ES-I3 (cell line): ENCODE data around the gene KCTD7.
"Not testable (repeated sequence)": the region's sequence is repeated elsewhere in the genome, so short reads cannot be mapped to it uniquely, and the experiment has no call there.

Experiments used
- H3K36me3 ChIP-seq: 2 replicates; pipeline ENCODE4 v1.6.1; 2013; ENCODE audit warnings: mild to moderate bottlenecking, low read length, control low read depth, moderate library complexity; ENCODE audit not compliant: insufficient read depth
- H3K4me1 ChIP-seq: 2 replicates; pipeline ENCODE4 v1.6.1; 2013; ENCODE audit warnings: mild to moderate bottlenecking, control low read depth, low read length; ENCODE audit not compliant: insufficient read depth
- H3K9ac ChIP-seq: 2 replicates; pipeline ENCODE4 v1.6.1; 2013; ENCODE audit warnings: low read depth, mild to moderate bottlenecking, low read length, moderate library complexity
- H3K9me3 ChIP-seq: 2 replicates; pipeline ENCODE4 v1.6.1; 2013; ENCODE audit warnings: mild to moderate bottlenecking, low read length, moderate library complexity; ENCODE audit not compliant: control insufficient read depth, insufficient read depth

KCTD7 gene

GRCh38 chr7:66654275-66655112 is 25.8 kb downstream of the KCTD7 start:
- Histone ChIP-seq H3K36me3 (no peaks in the 10 kb centered on the region), H3K9ac (peak overlapping the region; percentile 98), H3K9me3 (no peaks in the 10 kb centered on the region), H3K4me1 (no peaks in the 10 kb centered on the region)

GRCh38 chr7:66655113-66655806 is 26.6 kb downstream of the KCTD7 start:
- H3K9me3 ChIP-seq, H3K4me1 ChIP-seq, H3K36me3 ChIP-seq: not testable (repeated sequence)
- H3K9ac ChIP-seq = peak overlapping the region; percentile 98

GRCh38 chr7:66655826-66656485 is 27.3 kb downstream of the KCTD7 start:
- not testable (repeated sequence) for H3K36me3 ChIP-seq, H3K4me1 ChIP-seq, H3K9me3 ChIP-seq
- H3K9ac ChIP-seq = peak overlapping the region; percentile 98; the same call in 1 of the 2 replicates

GRCh38 chr7:66657798-66658197 is 29.1 kb downstream of the KCTD7 start:
- H3K4me1 ChIP-seq = no peaks in the 10 kb centered on the region
- no peaks in the 10 kb centered on the region for H3K36me3 ChIP-seq
- no peak overlapping the region for H3K9ac ChIP-seq
- no peaks in the 10 kb centered on the region for H3K9me3 ChIP-seq

- Histone ChIP-seq H3K36me3 (no peaks in the 10 kb centered on the region), H3K9ac (no peak overlapping the region), H3K4me1 (no peaks in the 10 kb centered on the region; the same call in 1 of the 2 replicates), H3K9me3 (no peaks in the 10 kb centered on the region)
These were observed 34.1 kb downstream of the KCTD7 start for GRCh38 chr7:66662646-66663264.

GRCh38 chr7:66664590-66665293 is 36.1 kb downstream of the KCTD7 start:
- H3K4me1 ChIP-seq = no peaks in the 10 kb centered on the region; the same call in 1 of the 2 replicates

GRCh38 chr7:66666313-66666952 is 37.8 kb downstream of the KCTD7 start:
- no peaks in the 10 kb centered on the region for H3K36me3 ChIP-seq
- no peaks in the 10 kb centered on the region; the same call in 1 of the 2 replicates for H3K4me1 ChIP-seq
- no peak overlapping the region for H3K9ac ChIP-seq
- no peaks in the 10 kb centered on the region for H3K9me3 ChIP-seq

More at GRCh38 chr7:66664590-66665293, 36.1 kb downstream of the KCTD7 start:
- no peaks in the 10 kb centered on the region for H3K9me3 ChIP-seq
- no peak overlapping the region; the same call in 1 of the 2 replicates for H3K9ac ChIP-seq
- no peaks in the 10 kb centered on the region for H3K36me3 ChIP-seq

- Histone ChIP-seq H3K9me3 (no peaks in the 10 kb centered on the region), H3K36me3 (no peaks in the 10 kb centered on the region), H3K9ac (no peak overlapping the region), H3K4me1 (no peaks in the 10 kb centered on the region; the same call in 1 of the 2 replicates)
These were observed 38.5 kb downstream of the KCTD7 start for GRCh38 chr7:66667023-66667728.

GRCh38 chr7:66668112-66668511 is 39.4 kb downstream of the KCTD7 start:
- Histone ChIP-seq H3K36me3 (no peaks in the 10 kb centered on the region), H3K9ac (no peak overlapping the region), H3K9me3 (no peaks in the 10 kb centered on the region)

GRCh38 chr7:66668677-66669076 is 40.0 kb downstream of the KCTD7 start:
- no peaks in the 10 kb centered on the region for H3K9me3 ChIP-seq
- no peaks in the 10 kb centered on the region; the same call in 1 of the 2 replicates for H3K4me1 ChIP-seq
- H3K9ac ChIP-seq = no peak overlapping the region
- no peaks in the 10 kb centered on the region for H3K36me3 ChIP-seq

More at GRCh38 chr7:66668112-66668511, 39.4 kb downstream of the KCTD7 start:
- H3K4me1 ChIP-seq = no peaks in the 10 kb centered on the region; the same call in 1 of the 2 replicates

GRCh38 chr7:66669088-66669487 is 40.4 kb downstream of the KCTD7 start:
- no peak overlapping the region for H3K9ac ChIP-seq
- H3K4me1 ChIP-seq = no peaks in the 10 kb centered on the region; the same call in 1 of the 2 replicates
- no peaks in the 10 kb centered on the region for H3K9me3 ChIP-seq
- H3K36me3 ChIP-seq = no peaks in the 10 kb centered on the region

- Histone ChIP-seq H3K9ac (no peak overlapping the region), H3K4me1 (no peaks in the 10 kb centered on the region; the same call in 1 of the 2 replicates), H3K9me3 (no peaks in the 10 kb centered on the region), H3K36me3 (no peaks in the 10 kb centered on the region)
These were observed 40.8 kb downstream of the KCTD7 start for GRCh38 chr7:66669496-66669895.

- Histone ChIP-seq H3K9ac (no peak overlapping the region), H3K9me3 (no peaks in the 10 kb centered on the region), H3K4me1 (no peaks in the 10 kb centered on the region; the same call in 1 of the 2 replicates), H3K36me3 (no peaks in the 10 kb centered on the region)
These were observed 42.4 kb downstream of the KCTD7 start for GRCh38 chr7:66671034-66671433.
